Muscle of leg (tissue), 11 donors: ENCODE results near the gene RNF208. TPM values are rescaled to one million over a fixed set of nuclear protein-coding genes. Genes with fewer than 3 reads are reported as not detected.

ENCODE experiments used
- DNase-seq: peaks from one replicate; pipeline ENCODE4 v3.0.0; 2013
- H3K27ac ChIP-seq: one replicate; pipeline ENCODE4 v1.5.1; 2013; ENCODE audit warnings: mild to moderate bottlenecking, low read length, control low read depth
- H3K27me3 ChIP-seq: one replicate; pipeline ENCODE4 v1.6.1; 2013; ENCODE audit warnings: low read length; ENCODE audit not compliant: control insufficient read depth, insufficient read depth
- H3K36me3 ChIP-seq: one replicate; pipeline ENCODE4 v1.6.1; 2013; ENCODE audit warnings: low read length; ENCODE audit not compliant: control insufficient read depth, insufficient read depth
- H3K4me1 ChIP-seq: one replicate; pipeline ENCODE4 v1.6.1; 2013; ENCODE audit warnings: low read length; ENCODE audit not compliant: control insufficient read depth, insufficient read depth
- H3K4me3 ChIP-seq: one replicate; pipeline ENCODE4 v1.5.1; 2013; ENCODE audit warnings: low read length, control low read depth
- H3K9me3 ChIP-seq: replicated peaks from 2 replicates; pipeline ENCODE4 v1.6.1; 2013; ENCODE audit warnings: low read depth, low read length; ENCODE audit not compliant: control insufficient read depth
- WGBS: methylation state at CpG from one replicate; pipeline ENCODE4 v1.1.5; 2013; ENCODE audit warnings: missing lambda C conversion rate; ENCODE audit not compliant: insufficient coverage; 5-methylcytosine and 5-hydroxymethylcytosine counted together
- polyA plus RNA-seq, 8 donors: library from polyadenylated mRNA; unstranded; fragments of 120-200 nt; gene quantifications; one replicate each; pipeline versions ENCODE4 v1.2.1 to v1.2.3, GENCODE V29; 2013; ENCODE audit warnings: inconsistent platforms in 1 of 8, low replicate concordance in 1 of 8; ENCODE audit not compliant: insufficient read length in 8 of 8, insufficient read depth in 1 of 8
- total RNA-seq: library from RNA; stranded (reverse); fragments of 120-200 nt; gene quantifications from one replicate; pipeline ENCODE4 v1.2.4, GENCODE V29; 2013

RNF208 gene
- total and polyA plus RNA-seq, 9 donors, result 0.18 to 5.1 (median 2.6) TPM

DNA sequence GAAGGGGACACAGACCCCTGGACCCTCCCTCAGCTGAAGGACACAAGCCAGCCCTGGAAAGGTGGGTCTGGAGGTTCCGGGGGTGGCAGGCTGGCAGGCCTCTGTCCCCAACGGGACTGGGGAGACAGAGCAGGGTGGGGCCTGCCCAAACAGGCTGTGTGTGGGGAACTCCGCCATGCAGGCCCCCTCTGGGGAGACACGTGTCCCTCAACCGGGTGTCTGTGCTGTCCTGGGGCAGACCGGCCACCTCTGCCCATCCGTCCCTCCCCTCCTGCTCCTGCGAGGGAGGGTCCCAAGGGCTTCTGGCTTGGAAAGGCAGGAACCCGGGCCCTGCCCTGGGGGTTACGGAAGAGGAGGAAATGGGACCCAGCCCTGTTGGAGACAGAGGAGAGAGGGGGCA is 10.1 kb upstream of the RNF208 start:
- WGBS, result 69% methylated on average over 7 of the region's 10 CpGs

DNA sequence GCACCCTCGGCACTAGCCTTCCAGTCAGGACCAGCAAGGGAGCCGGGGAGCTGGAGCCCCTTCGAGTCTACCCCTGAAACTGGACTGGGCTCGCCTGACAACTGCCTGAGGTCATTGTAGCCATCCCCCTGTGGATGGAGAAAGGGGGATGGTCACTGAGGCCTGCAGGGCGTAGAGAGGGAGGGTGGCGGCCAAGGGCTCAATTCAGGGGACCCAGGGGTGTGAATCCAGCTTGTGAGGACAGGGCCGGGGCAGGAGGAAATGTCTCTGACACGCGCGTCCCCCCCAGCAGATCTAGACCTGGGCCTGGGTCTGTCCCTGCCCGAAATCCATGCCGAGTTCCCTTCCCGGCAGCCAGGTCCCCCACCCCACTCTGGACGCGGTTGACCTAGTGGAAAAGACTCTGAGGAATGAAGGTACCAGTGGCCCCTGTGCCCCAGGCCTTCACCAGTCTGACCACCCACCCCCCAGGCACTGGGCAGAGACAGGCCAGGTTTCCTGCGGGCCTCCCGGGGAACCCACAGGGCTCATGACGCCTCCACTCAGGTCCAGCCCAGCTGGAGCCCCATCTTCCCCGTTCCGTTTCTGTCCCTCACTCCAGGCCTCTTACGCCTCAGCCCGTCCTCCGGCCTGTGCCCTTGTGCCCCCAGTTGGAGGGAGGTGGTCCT is 9.5 kb upstream of the RNF208 start:
- H3K4me3 ChIP-seq, result no peak overlapping the region
- peaks cover 39% of the 10 kb centered on the region for H3K4me1 ChIP-seq
- peaks cover 35% of the 10 kb centered on the region for H3K27me3 ChIP-seq
- WGBS, result 77% methylated on average over 17 of the region's 23 CpGs
- DNase-seq, result no peak
- H3K36me3 ChIP-seq, result no peaks in the 10 kb centered on the region
- H3K9me3 ChIP-seq, result no peaks in the 10 kb centered on the region
- no peak overlapping the region for H3K27ac ChIP-seq

More for the DNA sequence above, 10.1 kb upstream of the RNF208 start:
- H3K4me1 ChIP-seq, result peaks cover 39% of the 10 kb centered on the region
- H3K9me3 ChIP-seq, result no peaks in the 10 kb centered on the region
- H3K27me3 ChIP-seq, result peaks cover 35% of the 10 kb centered on the region
- H3K36me3 ChIP-seq, result no peaks in the 10 kb centered on the region
- no peak overlapping the region for H3K4me3 ChIP-seq
- H3K27ac ChIP-seq, result no peak overlapping the region
- no peak for DNase-seq

DNA sequence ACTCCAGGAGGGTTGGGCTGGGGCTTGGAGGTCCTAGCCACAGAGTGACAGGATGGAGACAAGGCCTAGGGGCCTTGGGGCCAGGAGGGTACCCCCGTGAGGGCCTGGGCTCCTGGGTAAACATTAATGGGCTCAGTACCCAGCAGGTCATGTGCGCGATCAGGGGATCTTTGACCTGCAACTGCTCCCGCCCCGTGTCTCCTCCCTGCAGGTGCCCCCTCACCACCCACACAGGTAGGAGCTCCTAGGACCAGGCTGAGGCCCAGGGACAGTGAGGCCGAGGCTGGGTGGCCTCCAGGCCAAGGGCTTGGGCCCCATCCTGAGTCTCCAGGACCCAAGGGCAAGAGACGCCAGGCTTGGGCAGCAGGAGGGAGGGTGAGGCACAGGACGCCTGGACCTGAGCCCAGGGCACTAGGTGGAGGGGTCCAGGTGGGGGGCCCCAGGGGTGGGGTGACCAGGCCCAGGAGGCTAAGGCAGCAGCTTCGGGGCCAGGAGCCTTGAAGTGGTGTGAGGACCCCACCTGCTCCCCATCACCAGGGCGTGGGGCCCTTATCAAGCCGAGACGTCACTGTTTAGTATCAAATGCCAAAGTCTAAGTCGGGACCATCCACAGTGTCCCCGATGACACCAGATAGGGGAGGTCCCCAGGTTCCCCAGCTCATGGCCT is 8.8 kb upstream of the RNF208 start, which contains the start of gene SLC34A3:
Gene SLC34A3 (plus strand): TSS at position 197 of the 667 bp plus-strand sequence. CDS start 802 bp downstream, outside the sequence.
- Histone ChIP-seq H3K4me1 (peaks cover 32% of the 10 kb centered on the region), H3K36me3 (no peaks in the 10 kb centered on the region), H3K4me3 (no peak within 1 kb of the TSS), H3K27ac (no peak within 1 kb of the TSS), H3K27me3 (peaks cover 35% of the 10 kb centered on the region), H3K9me3 (no peaks in the 10 kb centered on the region)
- whole genome bisulfite sequencing, result 79% methylated on average over 12 of the region's 14 CpGs
- DNase-seq, result no peak

DNA sequence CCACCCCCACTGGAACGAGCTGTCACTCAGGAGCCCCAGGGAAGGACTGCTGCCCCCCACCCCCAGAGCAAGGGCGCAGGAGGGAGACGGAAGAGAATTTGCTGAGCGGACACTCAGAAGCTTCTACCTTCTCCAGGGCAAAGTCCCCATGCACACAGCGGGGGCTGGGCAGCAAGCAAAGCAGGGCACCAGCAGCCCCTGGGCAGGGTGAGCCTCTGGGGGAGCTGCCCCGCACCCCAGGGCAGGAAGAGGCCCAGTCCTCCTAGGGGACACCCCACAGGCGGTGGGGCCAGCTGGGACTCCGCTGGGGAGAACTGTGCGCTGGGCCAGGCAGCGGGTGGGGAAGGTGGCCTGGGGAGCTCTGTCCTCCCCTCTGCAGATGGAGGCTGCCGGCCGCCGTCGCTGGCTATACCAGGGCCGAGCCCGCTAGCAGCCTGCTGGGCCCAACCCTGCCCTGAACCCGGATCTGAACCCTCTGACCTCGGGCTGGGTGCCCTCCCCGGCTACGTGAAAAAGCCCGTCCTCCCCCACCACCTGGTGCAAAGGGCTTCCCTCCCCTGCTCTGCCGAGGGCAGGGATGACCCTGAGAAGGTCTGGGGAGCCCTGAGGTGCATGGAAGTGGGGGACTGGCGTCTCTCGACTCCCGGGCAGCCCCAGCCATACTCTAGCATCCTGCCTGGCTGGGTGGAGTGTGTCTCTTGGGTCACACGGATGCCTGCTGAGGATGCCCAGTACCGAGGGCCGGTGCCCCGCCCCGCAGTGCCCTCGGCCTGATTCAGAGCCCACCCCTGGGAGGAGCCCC is 8.1 kb upstream of the RNF208 start:
- no peak overlapping the region for H3K4me3 ChIP-seq
- no peak for DNase-seq
- H3K27me3 ChIP-seq, result peaks cover 33% of the 10 kb centered on the region
- H3K27ac ChIP-seq, result no peak overlapping the region
- no peaks in the 10 kb centered on the region for H3K9me3 ChIP-seq
- 61% methylated on average over 19 of the region's 31 CpGs for WGBS
- no peaks in the 10 kb centered on the region for H3K36me3 ChIP-seq
- H3K4me1 ChIP-seq, result peaks cover 28% of the 10 kb centered on the region

DNA sequence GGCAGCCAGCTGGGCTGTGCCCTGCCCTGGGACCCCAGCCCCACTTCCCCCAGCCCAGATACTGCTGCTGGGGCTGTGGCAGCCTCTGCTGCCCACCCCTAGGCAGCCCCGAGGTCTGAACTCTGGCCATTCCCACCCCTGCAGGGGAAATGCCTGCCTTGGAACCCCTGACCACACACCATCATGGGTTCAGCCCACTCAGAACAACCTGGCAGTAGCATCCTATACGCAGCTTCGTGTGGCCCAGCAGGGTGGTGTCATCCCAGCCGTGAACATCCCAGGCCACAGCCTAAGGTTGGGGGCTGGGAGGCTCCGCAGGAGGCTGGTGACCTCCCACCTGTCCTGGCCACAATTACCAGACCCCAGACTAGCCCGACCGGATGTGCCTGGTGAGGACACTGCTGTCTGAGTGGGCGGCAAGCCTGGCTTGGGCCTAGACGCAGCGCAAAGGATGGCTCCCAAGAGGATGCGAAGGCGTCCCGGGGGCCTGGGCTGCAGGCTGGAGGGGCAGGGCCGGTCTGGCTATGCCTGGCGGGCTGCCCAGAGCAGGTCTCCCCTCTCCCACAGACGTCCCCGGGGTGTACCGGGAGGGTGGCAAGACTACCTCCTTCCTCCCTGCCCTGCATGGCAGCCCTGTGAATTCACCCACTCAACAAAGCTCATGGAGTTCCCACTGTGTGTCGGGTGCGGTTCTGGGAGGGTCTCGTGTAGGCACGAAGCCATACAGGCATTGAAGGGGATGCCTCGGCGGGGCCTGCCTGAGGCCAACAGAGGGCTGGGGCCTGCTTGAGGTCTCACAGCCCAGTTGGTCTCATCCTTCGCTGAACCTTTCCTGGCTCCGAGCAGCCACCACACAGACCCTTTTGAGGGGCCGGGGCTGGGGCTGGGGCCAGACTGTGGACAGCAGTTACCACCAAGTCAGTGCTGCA is 7.2 kb upstream of the RNF208 start:
- Histone ChIP-seq H3K36me3 (no peaks in the 10 kb centered on the region), H3K27ac (no peak overlapping the region), H3K27me3 (peaks cover 28% of the 10 kb centered on the region), H3K4me3 (no peak overlapping the region), H3K4me1 (peaks cover 26% of the 10 kb centered on the region), H3K9me3 (no peaks in the 10 kb centered on the region)
- WGBS, result 64% methylated on average over 22 of the region's 27 CpGs
- DNase-seq, result no peak

DNA sequence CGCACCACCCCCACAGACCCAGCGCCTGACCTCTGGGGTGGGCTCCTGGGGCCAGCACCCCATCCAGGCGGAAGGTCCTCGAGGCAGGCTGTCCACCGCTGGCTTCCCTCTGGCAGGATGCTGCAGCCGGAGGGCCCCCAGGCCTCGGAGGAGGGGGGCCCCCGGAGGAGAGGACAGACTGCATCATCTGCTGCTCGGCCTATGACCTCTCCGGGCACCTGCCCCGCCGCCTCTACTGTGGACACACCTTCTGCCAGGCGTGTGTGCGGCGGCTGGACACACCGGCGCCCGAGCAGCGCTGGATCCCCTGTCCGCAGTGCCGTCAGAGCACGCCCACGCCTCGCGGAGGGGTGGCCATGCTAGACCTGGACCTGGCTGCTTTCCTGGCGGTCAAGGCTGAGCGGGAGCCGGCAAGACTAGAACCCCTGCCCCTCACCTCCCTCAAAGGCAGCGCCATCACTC is 6.5 kb upstream of the RNF208 start:
- WGBS, result 70% methylated on average over 29 of the region's 29 CpGs
- Histone ChIP-seq H3K36me3 (no peaks in the 10 kb centered on the region), H3K27ac (no peak overlapping the region), H3K27me3 (peaks cover 26% of the 10 kb centered on the region), H3K4me1 (peaks cover 29% of the 10 kb centered on the region), H3K4me3 (no peak overlapping the region), H3K9me3 (no peaks in the 10 kb centered on the region)
- no peak for DNase-seq

DNA sequence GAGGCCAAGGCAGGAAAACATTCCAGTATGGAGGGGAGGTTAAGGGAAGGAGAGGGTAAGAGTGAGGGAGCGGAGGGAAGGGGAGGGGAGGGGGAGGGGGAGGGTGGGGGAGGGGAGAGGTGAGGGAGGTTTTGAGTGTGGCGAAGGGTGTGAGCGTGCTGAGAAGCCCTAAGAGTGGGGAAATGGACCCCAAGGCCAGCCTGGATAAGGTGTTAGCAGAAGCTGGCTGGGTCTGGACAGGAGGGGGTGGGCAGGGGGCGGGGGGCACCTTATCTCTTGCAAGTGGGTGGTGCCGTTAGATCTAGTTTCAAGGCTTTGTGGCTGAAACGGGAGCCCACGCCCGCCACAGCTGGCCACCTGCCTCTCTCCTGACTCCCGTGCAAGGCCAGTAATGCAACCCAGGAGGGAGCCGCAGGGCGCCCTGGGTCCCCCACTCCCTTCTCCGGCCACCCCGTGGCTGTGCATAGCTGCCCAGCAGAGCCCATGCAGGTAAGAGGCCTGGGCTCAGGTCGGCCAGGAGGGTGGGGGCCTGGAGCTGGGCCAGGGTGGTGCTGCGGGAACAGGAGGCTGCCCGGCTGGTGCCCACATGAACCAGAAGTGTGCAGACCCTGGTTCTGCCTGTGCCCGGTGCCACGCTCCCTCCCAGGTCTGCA is 5.9 kb upstream of the RNF208 start:
- Histone ChIP-seq H3K27ac (no peak overlapping the region), H3K4me3 (no peak overlapping the region), H3K4me1 (peaks cover 31% of the 10 kb centered on the region), H3K36me3 (no peaks in the 10 kb centered on the region), H3K9me3 (no peaks in the 10 kb centered on the region), H3K27me3 (peaks cover 23% of the 10 kb centered on the region)
- 45% methylated on average over 14 of the region's 18 CpGs for WGBS
- no peak for DNase-seq

DNA sequence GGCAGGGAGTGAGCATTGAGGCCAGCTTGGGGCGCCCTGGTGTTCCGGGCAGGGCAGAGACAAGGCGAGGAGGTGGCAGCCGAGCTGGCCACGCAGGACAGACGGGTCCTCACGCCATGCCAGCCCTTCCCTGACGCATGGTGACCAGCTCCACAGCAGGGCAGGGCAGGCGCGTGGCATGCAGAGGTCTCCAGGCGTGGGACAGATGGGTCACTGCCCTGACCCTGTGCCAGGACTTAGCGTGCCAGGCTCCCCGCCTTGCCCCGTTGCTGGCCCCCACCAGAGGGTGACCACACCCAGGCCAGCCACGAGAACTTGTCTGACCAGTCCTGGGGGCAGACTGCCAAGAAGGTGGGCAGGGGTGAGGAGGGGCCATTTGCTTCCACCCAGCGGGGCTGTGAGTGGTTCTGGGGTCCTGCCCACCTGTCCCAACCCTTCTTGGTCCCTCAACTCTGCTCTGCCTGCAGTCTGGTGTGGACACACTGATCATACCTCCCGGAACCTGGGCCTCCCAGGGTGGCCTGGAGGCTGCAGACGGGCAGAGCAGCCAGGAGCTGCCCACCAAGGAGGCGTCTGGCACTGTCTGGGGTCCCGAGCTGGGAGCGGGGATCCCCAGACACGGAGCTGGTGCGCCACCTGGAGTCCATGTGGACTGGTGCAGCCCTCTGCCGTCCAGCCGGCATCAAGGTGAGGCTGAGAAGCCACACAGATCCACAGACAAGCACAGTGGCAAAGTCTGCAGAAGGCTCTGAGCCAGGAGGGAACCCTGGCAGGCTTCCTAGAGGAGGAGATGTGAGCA is 5.2 kb upstream of the RNF208 start, which contains the start of gene RNF224:
Gene RNF224 (plus strand): TSS at position 449 of the 799 bp plus-strand sequence. CDS start 834 bp downstream, outside the sequence.
- no peak within 1 kb of the TSS for H3K4me3 ChIP-seq
- no peak within 1 kb of the TSS for H3K27ac ChIP-seq
- H3K27me3 ChIP-seq, result peaks cover 18% of the 10 kb centered on the region
- no peaks in the 10 kb centered on the region for H3K36me3 ChIP-seq
- peak; percentile 68 for DNase-seq
- H3K4me1 ChIP-seq, result peaks cover 35% of the 10 kb centered on the region
- no peaks in the 10 kb centered on the region for H3K9me3 ChIP-seq
- 38% methylated on average over 25 of the region's 25 CpGs for WGBS
